ENCODE results near the gene FOXO1.

- TF ChIP-seq CTCF (conservative IDR thresholded peaks at IDR 0.05 in 1 of 2, IDR thresholded peaks at IDR 0.05 in 1 of 2; ENCODE audit: low read depth in 1 of 2, low read length in 2 of 2), result no peak
- TF ChIP-seq EZH2 (IDR thresholded peaks at IDR 0.05; ENCODE audit: low read length, missing control alignments), result no peak
Measured at GRCh38 chr13:40626977-40627376, 39.5 kb downstream of the FOXO1 start.
